ENCODE data around the gene TSC22D4. TPM values are rescaled to one million over a fixed set of nuclear protein-coding genes. Genes with fewer than 3 reads are reported as not detected.

TSC22D4 gene
- total and polyA plus RNA-seq, 2 experiments from 2014 or later = 19.1 to 30.7 TPM

- Histone ChIP-seq H3K27ac (no peak within 1 kb of the TSS), H3K9me3 (ENCODE audit: low read depth) (no peaks in the 10 kb centered on the region), H3F3A (ENCODE audit: insufficient read depth) (0 out of 2 replicates have a peak, but pooled peaks cover 4% of the 10 kb centered on the region), H3K9ac (peak within 1 kb of the TSS; percentile 33), H3K27me3 (replicated peaks; ENCODE audit: insufficient read depth) (no peaks in the 10 kb centered on the region), H3K79me2 (ENCODE audit: insufficient read depth) (no peaks in the 10 kb centered on the region), H2AFZ (peak within 1 kb of the TSS; percentile 87), H3K4me3 (peak within 1 kb of the TSS; percentile 69), H4K20me1 (ENCODE audit: insufficient read depth) (no peaks in the 10 kb centered on the region), H3K9me2 (ENCODE audit: insufficient read depth) (no peaks in the 10 kb centered on the region), H3K4me1 (ENCODE audit: insufficient read depth) (peaks cover 4% of the 10 kb centered on the region; the same call in 1 of the 2 replicates), H3K4me2 (ENCODE audit: unreplicated experiment) (peak within 1 kb of the TSS; percentile 67), H3K36me3 (ENCODE audit: low read depth) (no peaks in the 10 kb centered on the region)
- no peak for TF ChIP-seq EZH2 (IDR thresholded peaks at IDR 0.05; ENCODE audit: insufficient read depth, poor library complexity, severe bottlenecking)
- no peak for TF ChIP-seq EZH2phosphoT487 (IDR thresholded peaks at IDR 0.05; ENCODE audit: insufficient read depth, low read depth)
- in situ Hi-C loops (cut with MboI) = no loop called here
- WGBS, 2 experiments (ENCODE audit: low coverage in 1 of 2, low lambda C conversion rate in 2 of 2, missing lambda C conversion rate in 2 of 2) = 33 to 66% methylated on average over 9 to 43 of the region's 45 CpGs
- no peak for DNase-seq
Observed at GRCh38 chr7:100483722-100484672, 5.0 kb upstream of the TSC22D4 start, which contains the start of gene NYAP1. NYAP1 (plus strand) TSS chr7:100483927; CDS start chr7:100485312, 1,385 bp downstream.

GRCh38 chr7:100483090-100483721, 4.2 kb upstream of the TSC22D4 start:
- H4K20me1 ChIP-seq (ENCODE audit: insufficient read depth) = no peaks in the 10 kb centered on the region
- peaks cover 4% of the 10 kb centered on the region; the same call in 1 of the 2 replicates for H3K4me1 ChIP-seq (ENCODE audit: insufficient read depth)
- H3K36me3 ChIP-seq (ENCODE audit: low read depth) = no peaks in the 10 kb centered on the region
- H3K27ac ChIP-seq = no peak overlapping the region
- 0 out of 2 replicates have a peak, but pooled peaks cover 4% of the 10 kb centered on the region for H3F3A ChIP-seq (ENCODE audit: insufficient read depth)
- H3K9me2 ChIP-seq (ENCODE audit: insufficient read depth) = no peaks in the 10 kb centered on the region
- H3K4me3 ChIP-seq = peak overlapping the region; percentile 69
- 1 to 4% methylated on average over 31 to 74 of the region's 79 CpGs for WGBS, 2 experiments (ENCODE audit: low coverage in 1 of 2, low lambda C conversion rate in 2 of 2, missing lambda C conversion rate in 2 of 2)
- no peaks in the 10 kb centered on the region for H3K9me3 ChIP-seq (ENCODE audit: low read depth)
- TF ChIP-seq EZH2 (IDR thresholded peaks at IDR 0.05; ENCODE audit: insufficient read depth, poor library complexity, severe bottlenecking) (no peak), EZH2phosphoT487 (IDR thresholded peaks at IDR 0.05; ENCODE audit: insufficient read depth, low read depth) (no peak)
- DNase-seq = peak; percentile 70
- peak overlapping the region; percentile 67 for H3K4me2 ChIP-seq (ENCODE audit: unreplicated experiment)
- H3K9ac ChIP-seq = peak overlapping the region; percentile 33
- H2AFZ ChIP-seq = peak overlapping the region; percentile 87
- H3K79me2 ChIP-seq (ENCODE audit: insufficient read depth) = peaks cover 8% of the 10 kb centered on the region
- H3K27me3 ChIP-seq (replicated peaks; ENCODE audit: insufficient read depth) = no peaks in the 10 kb centered on the region
- in situ Hi-C loops (cut with MboI) = no loop called here

GRCh38 chr7:100482728-100483089, 3.7 kb upstream of the TSC22D4 start:
- Histone ChIP-seq H3F3A (ENCODE audit: insufficient read depth) (0 out of 2 replicates have a peak, but pooled peaks cover 4% of the 10 kb centered on the region), H3K36me3 (ENCODE audit: low read depth) (no peaks in the 10 kb centered on the region), H3K9ac (peak overlapping the region; percentile 33; the same call in 1 of the 2 replicates), H2AFZ (peak overlapping the region; percentile 87), H3K9me2 (ENCODE audit: insufficient read depth) (no peaks in the 10 kb centered on the region), H3K4me3 (peak overlapping the region; percentile 69), H3K9me3 (ENCODE audit: low read depth) (no peaks in the 10 kb centered on the region), H3K79me2 (ENCODE audit: insufficient read depth) (peaks cover 13% of the 10 kb centered on the region), H3K4me2 (ENCODE audit: unreplicated experiment) (peak overlapping the region; percentile 67), H4K20me1 (ENCODE audit: insufficient read depth) (no peaks in the 10 kb centered on the region), H3K27ac (no peak overlapping the region), H3K4me1 (ENCODE audit: insufficient read depth) (peaks cover 4% of the 10 kb centered on the region; the same call in 1 of the 2 replicates), H3K27me3 (replicated peaks; ENCODE audit: insufficient read depth) (no peaks in the 10 kb centered on the region)
- in situ Hi-C loops (cut with MboI) = no loop called here
- TF ChIP-seq EZH2phosphoT487 (IDR thresholded peaks at IDR 0.05; ENCODE audit: insufficient read depth, low read depth) (no peak), EZH2 (IDR thresholded peaks at IDR 0.05; ENCODE audit: insufficient read depth, poor library complexity, severe bottlenecking) (no peak)
- WGBS, 2 experiments (ENCODE audit: low coverage in 1 of 2, low lambda C conversion rate in 2 of 2, missing lambda C conversion rate in 2 of 2) = 38 to 42% methylated on average over 14 of the region's 14 CpGs
- no peak for DNase-seq

- H3K4me2 ChIP-seq (ENCODE audit: unreplicated experiment) = no peak overlapping the region
- WGBS, 2 experiments (ENCODE audit: low coverage in 1 of 2, low lambda C conversion rate in 2 of 2, missing lambda C conversion rate in 2 of 2) = 93 to 94% methylated on average over 1 of the region's 1 CpG
- peaks cover 25% of the 10 kb centered on the region for H3K79me2 ChIP-seq (ENCODE audit: insufficient read depth)
- no peaks in the 10 kb centered on the region for H3K36me3 ChIP-seq (ENCODE audit: low read depth)
- H3K4me1 ChIP-seq (ENCODE audit: insufficient read depth) = peaks cover 8% of the 10 kb centered on the region; the same call in 1 of the 2 replicates
- H3K9ac ChIP-seq = no peak overlapping the region
- H3K9me2 ChIP-seq (ENCODE audit: insufficient read depth) = no peaks in the 10 kb centered on the region
- DNase-seq = no peak
- H3K4me3 ChIP-seq = no peak overlapping the region
- no peak for TF ChIP-seq EZH2 (IDR thresholded peaks at IDR 0.05; ENCODE audit: insufficient read depth, poor library complexity, severe bottlenecking)
- no peak for TF ChIP-seq EZH2phosphoT487 (IDR thresholded peaks at IDR 0.05; ENCODE audit: insufficient read depth, low read depth)
- H2AFZ ChIP-seq = no peak overlapping the region
- no peaks in the 10 kb centered on the region for H3K27me3 ChIP-seq (replicated peaks; ENCODE audit: insufficient read depth)
- no peaks in the 10 kb centered on the region for H3K9me3 ChIP-seq (ENCODE audit: low read depth)
- H3K27ac ChIP-seq = no peak overlapping the region
- H4K20me1 ChIP-seq (ENCODE audit: insufficient read depth) = no peaks in the 10 kb centered on the region
- in situ Hi-C loops (cut with MboI) = no loop called here
- H3F3A ChIP-seq (ENCODE audit: insufficient read depth) = 0 out of 2 replicates have a peak, but pooled peaks cover 4% of the 10 kb centered on the region
Observed at GRCh38 chr7:100481466-100481865, 2.5 kb upstream of the TSC22D4 start.

Data from GM23248 (cell line).